HG03045 (cell line): ENCODE results near the gene APOLD1.
"Not testable (repeated sequence)": the region's sequence is repeated elsewhere in the genome, so short reads cannot be mapped to it uniquely, and the experiment has no call there.

Experiments used
- ATAC-seq: cut with Tn5 transposase; IDR thresholded peaks from one replicate; pipeline ENCODE4 v1.9.1; 2021; ENCODE audit warnings: mild to moderate bottlenecking, moderate library complexity; ENCODE audit not compliant: unreplicated experiment

Gene APOLD1

DNA sequence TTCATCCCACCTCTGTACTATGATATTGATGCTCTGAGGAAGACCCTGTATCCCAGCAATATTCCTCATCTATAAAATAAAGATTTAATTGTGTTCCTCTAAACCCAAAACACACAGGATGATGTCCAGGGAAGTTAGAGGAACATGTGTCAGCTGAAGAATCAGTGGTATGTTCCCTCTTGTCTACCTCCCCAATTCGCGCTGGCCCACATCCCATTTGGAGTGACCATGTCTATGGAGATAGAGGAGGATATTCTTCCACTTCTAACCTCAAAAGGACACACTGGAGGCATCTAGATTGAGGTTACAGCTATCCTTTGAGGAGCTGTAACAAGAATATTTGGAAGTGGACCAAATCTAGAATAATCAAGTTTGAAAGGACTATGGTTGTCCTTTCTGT, 1.3 kb upstream of the APOLD1 start:
- no peak for ATAC-seq

DNA sequence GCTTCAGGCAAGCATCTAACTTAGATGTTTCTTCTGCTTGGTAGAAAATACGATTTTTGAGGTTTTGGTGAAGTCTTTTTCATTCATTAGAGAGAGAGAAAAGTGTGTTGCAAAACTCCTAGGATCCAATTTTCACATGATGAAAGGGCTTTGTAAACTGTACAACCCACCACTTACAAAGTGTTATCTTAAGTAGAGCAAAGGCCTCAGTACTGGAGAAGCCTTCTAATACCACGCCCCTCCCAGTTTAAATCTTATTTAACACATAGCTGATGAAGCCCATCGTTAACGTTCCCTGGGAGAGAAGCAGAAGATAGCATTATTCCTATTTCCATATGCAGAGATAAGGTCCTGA, 869 bp downstream of the APOLD1 start:
- peak; percentile 11 for ATAC-seq

DNA sequence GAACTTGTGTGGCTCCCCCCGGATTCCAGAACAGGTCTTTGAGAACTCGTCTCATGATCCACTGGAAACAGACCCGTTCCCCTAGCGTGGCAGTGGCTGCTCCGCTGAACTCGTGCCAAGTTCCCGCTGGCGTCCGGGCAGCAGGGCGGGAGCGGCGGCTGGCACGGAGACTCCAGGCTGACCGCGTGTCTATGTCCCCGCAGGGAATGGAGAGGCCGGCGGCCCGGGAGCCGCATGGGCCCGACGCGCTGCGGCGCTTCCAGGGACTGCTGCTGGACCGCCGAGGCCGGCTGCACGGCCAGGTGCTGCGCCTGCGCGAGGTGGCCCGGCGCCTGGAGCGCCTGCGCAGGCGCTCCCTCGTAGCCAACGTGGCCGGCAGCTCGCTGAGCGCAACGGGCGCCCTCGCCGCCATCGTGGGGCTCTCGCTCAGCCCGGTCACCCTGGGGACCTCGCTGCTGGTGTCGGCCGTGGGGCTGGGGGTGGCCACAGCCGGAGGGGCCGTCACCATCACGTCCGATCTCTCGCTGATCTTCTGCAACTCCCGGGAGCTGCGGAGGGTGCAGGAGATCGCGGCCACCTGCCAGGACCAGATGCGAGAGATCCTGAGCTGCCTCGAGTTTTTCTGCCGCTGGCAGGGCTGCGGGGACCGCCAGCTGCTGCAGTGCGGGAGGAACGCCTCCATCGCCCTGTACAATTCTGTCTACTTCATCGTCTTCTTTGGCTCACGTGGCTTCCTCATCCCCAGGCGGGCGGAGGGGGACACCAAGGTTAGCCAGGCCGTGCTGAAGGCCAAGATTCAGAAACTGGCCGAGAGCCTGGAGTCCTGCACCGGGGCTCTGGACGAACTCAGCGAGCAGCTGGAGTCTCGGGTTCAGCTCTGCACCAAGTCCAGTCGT, 1.5 kb downstream of the APOLD1 start:
- peak; percentile 80 for ATAC-seq

DNA sequence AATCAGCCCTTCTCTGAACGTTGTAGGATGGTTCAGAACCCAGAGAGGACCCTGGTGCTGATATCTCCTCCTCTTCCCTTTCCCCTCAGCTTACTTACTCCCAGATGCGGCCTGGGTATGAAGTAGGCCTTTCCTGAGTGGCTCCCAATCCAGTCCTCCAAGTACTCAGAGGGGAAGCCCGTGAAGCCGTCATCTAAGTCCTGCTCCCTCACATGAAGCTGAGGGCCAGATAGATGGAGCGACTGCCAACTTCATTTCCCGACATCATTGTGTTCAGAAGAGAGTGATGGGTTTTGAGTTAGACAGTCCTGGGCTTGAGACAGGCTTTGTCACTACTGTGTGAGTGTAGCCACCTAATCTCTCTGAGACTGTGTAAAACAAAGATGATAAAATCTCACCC, 2.7 kb downstream of the APOLD1 start:
- ATAC-seq: no peak

DNA sequence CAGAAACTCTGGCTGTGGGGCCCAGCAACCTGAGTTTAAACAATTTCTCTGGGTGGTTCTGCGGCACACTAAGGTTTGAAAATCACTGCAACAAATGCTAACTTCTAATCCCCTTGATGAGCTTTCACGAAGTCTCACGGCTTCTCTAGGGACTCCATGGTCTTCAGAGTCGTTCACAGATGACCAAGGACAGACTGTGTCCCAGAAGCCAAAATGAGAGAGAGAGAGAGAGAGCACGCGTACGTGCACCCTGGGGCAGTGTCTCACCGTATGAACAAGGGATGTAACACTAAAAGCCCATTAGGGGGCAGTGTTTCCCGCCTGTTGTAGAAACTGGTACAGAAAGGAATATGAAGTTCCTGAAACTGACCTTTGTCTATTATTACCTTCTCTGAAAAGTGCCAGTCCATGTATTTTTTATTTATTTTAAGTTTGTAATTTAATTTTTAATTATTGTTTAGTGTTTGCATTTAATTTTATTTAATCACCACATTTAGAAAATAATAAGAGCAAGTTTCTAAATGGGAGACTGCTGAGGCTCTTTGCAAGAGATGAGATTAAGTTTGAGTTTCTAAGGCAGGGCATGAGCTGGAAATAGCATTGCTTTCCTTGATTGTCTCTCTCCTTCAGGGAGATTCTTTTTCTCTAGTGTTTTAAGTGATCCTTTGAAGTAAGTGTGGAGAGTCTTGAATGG, 3.4 kb downstream of the APOLD1 start:
- no peak for ATAC-seq

DNA sequence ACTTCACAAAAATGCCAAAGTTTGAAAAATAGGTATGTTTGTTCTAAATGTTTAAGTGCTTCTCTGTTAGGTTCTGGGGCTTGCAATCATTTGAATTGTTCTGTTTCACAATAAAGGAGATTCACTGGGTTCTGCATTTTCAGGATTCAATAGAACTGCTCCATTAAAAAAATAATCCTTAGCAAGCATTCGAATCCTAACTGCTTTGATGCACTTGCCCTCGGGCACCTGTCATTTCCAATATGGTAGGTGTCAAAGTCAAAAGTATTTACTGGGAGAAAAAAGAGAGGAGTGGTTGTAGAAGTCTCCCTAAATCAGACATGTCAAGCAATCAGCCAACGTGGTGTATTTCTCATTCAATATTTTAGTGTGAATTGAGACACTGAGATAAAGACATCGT, 5.5 kb downstream of the APOLD1 start:
- no peak for ATAC-seq

DNA sequence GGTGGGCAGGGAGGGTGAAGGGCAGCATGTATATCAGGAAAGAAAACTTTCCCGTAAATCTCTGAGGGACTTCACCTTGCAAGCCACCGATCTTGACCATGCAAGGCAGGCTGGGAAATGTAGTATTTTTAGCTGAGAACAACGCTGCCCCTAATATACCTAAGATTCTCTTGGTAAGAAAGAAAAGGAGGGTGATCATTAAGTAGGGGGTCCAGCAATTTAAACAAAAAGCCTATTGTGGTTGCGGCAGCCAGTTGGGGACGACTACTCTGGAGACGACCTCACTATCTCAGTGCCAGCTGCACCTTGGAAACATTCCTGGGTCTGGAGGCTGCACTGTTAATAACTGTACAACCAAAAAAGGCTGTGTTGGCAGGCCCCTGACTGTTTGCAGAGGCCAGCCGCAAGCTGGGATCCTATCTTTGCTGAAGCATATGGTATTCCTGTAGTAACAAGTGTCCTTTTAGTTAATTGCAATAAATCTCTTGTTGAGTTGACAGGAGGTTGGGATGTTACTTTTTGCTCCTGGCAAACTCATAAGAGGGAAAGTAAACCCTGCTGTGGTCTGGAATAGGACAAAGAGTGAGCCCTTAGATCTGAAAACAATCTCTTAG, 6.4 kb downstream of the APOLD1 start:
- no peak for ATAC-seq

DNA sequence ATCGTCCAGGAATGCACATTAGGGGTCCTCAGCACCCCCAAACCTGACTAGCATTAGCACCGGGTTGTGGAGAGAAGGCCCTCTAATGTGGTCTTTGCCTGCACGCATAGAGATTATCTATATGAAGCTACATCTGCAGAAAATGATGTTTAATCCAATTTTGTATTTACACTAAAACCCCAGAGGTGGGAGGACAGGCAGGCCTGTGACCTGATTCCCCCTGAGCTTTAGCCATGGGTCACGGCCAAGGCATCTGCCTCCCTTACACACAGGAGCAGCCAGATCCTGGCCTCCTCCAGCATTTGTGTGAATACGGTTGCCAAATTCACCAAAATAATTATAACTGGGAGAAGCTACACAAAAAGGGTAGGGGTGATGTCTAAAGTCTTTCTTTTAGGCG, 7.0 kb downstream of the APOLD1 start:
- ATAC-seq: no peak

DNA sequence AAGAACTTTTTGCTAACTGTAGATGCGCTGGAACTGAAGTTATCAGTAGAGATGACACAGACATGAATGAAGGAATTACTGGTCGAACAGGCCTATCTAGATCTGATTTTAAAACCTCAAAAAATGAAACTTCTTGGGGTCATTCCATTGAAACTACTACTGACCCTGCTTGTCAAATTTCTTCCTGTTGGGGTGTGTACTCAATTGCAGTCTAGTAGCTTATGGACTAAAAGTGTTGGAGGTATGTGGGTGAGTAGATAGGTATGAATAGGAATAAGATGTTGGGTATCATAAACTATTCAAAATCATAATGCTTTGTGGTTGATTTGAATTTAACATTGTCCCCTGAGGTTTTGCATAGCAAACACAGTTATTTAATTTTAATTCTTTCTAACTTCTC, 9.2 kb downstream of the APOLD1 start:
- ATAC-seq: no peak

DNA sequence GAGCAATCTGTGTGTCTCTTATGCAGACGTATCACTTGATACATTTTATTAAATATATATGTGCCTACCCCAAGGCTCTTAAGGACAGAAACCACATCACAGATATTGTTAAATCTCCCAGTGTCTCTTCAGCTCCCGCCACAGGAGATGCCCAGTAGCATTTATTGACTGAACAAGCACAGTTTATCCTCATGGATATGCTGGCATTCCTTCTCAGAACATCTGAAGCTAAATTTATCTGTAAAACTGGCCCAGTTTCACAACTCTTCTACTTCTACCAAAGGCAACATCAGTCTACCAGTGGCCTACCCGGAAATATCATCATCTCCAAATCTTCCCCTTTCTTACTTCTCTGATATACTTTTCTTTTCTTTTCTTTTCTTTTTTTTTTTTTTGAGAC, 10.7 kb downstream of the APOLD1 start:
- ATAC-seq: no peak

DNA sequence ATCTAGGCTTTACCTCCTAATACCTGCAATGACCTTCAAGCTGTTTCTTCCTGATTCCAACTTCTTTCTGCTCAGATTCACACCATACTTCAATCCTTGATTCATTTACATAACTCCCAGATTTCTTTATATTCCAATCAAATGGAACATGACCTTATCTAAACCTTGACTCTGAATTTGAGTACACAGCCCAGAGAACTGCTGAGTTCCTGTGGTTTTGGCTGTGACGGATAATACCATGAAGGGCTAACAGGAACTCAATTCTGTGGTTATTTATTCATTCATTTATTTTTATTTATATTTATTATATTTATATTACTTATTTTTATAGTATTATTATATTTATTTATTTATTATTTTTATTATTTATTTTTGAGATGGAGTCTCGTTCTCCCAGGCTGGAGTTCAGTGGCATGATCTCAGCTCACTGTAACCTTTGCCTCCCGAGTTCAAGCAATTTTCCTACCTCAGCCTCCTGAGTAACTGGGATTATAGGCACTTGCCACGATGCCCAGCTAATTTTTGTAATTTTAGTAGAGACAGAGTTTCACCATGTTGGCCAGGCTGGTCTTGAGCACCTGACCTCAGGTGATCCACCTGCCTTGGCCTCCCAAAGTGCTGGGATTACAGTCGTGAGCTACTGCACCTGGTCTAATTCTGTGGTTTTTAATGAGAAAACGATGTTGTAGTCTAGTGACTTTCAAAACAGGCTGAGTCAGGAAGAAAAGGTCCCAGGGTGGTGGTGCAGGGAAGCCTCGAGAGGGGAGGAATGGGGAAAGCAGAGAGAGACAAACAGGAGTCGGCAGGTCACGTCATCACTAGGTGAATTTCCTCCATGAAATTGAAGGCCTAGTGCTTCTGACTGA, 11.7 kb downstream of the APOLD1 start:
- ATAC-seq: no peak

DNA sequence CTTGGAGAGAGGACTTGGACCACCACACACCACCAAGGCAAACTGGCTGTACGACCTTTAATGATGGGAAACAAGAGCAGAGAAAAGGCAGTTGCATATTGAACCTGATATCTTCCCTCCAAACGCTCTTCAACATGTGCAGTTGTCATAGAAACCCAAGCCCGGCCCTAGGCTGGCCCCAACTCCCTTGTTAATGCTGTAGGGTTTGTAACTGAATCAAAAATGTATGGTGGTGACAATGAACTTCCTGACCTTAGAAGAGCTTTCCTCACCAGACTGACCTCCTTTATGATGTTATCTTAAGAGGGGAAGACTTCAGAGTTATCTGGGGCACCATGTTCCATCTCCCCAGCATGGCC, 12.3 kb downstream of the APOLD1 start:
- ATAC-seq: no peak

DNA sequence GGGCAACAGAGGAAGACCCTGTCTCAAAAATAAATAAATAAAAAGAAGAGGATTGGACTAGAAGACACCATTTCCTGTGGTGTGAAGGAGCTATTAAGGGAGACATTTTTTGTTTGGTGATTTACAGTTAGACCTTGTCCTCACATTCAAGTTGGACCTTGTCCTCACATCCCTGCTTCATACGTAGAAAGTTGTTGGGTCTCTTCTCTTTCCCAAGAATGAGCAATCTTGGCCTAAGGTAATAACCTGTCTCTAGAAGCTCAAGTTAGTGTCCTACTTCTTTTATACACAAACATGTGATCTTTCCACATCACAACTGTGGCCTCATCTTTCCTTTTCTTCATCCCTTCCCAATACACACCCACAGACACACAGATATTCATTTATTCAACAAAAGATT, 13.0 kb downstream of the APOLD1 start:
- no peak for ATAC-seq

DNA sequence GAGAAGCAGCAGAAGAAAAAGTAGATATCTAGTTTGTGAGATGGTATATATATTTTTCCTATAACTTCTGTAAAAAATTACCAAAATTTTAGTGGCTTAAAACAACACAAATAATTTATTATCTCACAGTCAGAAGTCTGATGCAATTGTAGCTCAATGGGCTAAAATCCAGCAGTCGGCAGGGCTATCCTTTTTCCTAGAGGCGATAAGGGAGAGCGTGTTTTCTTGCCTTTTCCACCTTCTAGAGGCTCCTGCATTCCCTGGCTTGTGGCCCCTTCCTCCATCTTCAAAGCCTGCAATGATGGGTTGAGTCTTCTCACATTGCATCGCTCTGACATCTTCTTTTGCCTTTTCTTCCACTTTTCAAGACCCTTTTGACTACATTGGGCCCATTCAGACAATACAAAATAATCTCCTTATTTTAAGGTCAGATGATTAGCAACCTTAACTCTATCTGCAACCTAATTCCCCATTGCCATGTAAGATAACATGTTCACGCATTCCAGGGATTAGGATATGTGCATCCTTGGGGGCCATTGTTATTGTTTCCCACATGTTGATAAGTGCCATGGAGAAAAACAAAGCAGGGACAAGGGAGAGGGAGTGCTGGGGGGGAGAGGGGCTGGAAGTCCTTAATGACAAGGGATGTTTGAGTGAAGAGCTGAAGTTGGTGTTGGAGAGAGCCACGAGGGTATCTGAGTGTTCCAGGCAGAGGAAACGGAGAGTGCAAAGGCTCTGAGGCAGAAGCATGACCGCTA, 13.9 kb downstream of the APOLD1 start:
- no peak for ATAC-seq

DNA sequence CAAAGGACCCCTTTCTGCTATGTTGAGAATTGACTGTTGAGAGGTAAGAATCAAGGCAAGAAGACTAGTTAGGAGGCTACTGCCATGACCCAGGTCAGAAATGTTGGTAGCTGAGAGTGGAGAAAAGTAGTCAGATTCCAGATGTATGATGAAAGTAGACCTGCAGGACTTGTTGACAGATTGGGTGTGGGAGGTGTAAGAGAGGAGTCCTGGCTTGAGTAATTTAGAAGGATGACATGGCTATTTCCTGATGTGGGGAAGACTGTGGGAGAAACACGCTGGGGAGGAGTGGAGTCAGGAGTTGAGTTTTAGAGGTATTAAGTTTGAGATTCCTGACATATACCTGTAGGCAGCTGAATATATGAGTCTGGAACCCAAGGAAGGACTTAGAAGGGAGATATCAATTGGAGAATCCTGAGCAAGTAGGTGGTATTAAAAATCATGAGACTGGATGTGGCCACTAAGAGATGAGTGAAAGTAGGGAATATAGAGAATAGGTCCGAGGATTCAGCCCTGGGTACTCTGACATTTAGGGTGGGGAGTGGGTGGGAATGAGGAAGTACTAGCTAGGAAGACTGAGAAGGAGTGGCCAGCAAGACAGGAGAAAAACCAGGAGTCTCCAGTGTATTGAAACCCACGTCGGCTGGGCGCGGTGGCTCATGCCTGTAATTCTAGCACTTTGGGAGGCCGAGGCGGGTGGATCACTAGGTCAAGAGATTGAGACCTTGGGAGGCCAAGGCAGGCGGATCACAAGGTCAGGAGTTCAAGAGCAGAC, 15.1 kb downstream of the APOLD1 start:
- no peak for ATAC-seq

DNA sequence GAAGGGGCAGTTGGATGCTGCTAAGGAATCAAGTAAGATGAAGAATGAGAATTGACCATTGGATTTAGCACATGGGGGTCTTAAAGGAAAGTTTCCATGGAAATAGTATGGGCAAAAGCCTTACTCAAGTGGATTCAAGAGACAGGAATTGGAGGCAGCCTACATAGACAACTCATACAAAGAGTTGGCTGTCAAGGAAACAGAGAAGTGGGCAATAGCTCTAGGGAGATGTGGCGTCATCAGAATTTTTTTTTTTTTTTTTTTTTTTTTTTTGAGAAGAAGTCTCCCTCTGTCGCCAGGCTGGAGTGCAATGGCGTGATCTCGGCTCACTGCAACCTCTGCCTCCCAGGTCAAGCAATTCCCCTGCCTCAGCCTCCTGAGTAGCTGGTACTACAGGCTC, 16.2 kb downstream of the APOLD1 start:
- ATAC-seq: not testable (repeated sequence)

DNA sequence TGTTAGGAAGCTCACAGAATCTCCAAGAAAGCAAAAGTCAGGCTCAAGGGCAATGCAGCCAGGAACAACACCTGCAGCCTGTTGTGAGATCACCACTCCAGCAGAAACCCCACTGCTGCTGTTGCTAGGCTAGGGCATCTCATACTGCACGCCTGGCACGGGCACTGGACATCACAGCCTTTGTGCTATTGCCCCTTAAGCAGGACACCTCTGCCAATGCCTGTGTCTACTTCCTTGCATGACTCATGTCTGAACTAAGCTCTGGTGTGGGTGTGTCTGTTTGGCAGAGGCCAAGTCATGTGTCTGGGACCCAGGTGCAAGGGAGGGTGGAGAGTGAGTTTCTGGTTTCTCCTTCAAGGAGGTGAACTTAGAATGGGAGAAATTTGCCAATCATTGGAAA, 17.7 kb downstream of the APOLD1 start:
- ATAC-seq: peak; percentile 81

DNA sequence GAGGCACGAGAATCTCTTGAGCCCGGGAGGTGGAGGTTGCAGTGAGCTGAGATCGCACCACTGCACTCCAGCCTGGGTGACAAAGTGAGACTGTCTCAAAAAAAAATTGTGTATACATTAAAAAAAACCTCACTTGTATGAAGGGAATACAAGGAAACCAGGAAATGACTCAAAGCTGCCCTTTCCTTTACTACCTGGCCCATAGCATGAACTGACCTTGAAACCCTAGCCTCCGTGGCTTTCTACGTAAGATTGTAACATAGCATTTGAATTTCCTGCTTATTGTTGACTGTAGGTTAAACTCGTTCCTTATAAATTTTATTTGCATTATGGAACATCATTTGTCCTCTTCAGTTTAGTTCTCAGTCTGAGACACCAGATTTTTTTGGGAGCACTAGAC, 18.6 kb downstream of the APOLD1 start:
- ATAC-seq: no peak

DNA sequence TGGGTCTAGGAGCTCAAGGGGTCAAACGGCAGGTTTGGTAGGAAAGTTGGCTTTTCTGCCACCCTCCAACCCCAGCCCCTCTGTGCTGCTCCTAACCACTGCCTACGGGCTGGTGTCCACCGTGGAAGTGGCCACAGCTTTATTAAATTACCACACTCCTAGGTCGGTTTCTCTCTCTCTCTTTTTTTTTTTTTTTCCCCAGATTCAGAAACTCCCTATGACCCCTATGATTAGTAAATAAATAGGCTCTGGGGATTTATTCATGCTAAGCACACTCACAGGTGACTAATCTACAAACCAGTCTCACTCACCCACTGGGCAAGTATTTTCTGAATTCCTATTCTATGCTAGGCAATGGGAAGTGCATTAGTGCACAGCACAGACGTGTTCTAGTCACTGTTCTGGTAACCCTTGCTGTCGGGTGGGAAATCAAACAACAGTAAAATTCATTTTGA, 19.0 kb downstream of the APOLD1 start:
- no peak for ATAC-seq
